GM12878 (cell line): ENCODE results near the gene ITGAL. TPM values are rescaled to one million over a fixed set of nuclear protein-coding genes. Genes with fewer than 3 reads are reported as not detected.

Experiments used
- ATAC-seq: fragments of 200-7000 bp; cut with Tn5 transposase; 3 replicates; pipeline ENCODE4 v1.9.1; 2020; ENCODE audit warnings: mild to moderate bottlenecking, moderate library complexity
- BruUV-seq: library from RNA; stranded (reverse); fragments of 400-500 nt; replicated peaks from 2 replicates; lab custom pipeline; 2021; lab: Mats Ljungman, UMichigan
- CTCF ChIA-PET: fragments of 300-600 bp; sonication (Branson Sonifier 250); formaldehyde crosslinking; extraction: SDS; loops from one replicate; lab custom pipeline; 2021; ENCODE audit warnings: inconsistent platforms; lab: Yijun Ruan, JAX
- POLR2A ChIA-PET: fragments of 350-600 bp; formaldehyde crosslinking; extraction: SDS; loops from one replicate; lab custom pipeline; 2021; ENCODE audit warnings: inconsistent platforms; lab: Charles Lee
- RAD21 ChIA-PET: fragments of 300-600 bp; sonication (Branson Sonifier 250); formaldehyde crosslinking; loops from one replicate; lab custom pipeline; 2023; ENCODE audit warnings: antibody characterized with exemption; ENCODE audit not compliant: unreplicated experiment; lab: Charles Lee
- SMC1A ChIA-PET: fragments of 300-600 bp; sonication (Branson Sonifier 250); formaldehyde crosslinking; loops from one replicate; lab custom pipeline; 2023; ENCODE audit not compliant: unreplicated experiment, uncharacterized antibody; lab: Charles Lee
- DNase-seq: peaks from one replicate; pipeline ENCODE4 v3.0.0-alpha.2; 2011; ENCODE audit warnings: low read depth, low spot score
- FAIRE-seq: peaks from 3 replicates; lab custom pipeline; 2011; peaks lifted over from hg19 to GRCh38; lab: Jason Lieb, UNC
- H2AFZ ChIP-seq: 2 replicates; pipeline ENCODE4 v1.6.0; 2011; ENCODE audit warnings: low read depth, low read length, control low read depth; ENCODE audit not compliant: control insufficient read depth
- H3K27ac ChIP-seq: 2 replicates; pipeline ENCODE4 v1.5.1; 2011; ENCODE audit warnings: control low read depth; ENCODE audit not compliant: control insufficient read depth, insufficient read depth
- H3K27me3 ChIP-seq, 2 experiments: replicated peaks in 1 of 2; 2 replicates each; pipeline versions ENCODE4 v1.6.0 to v1.6.1; 2011; ENCODE audit warnings: low read length in 1 of 2; ENCODE audit not compliant: control insufficient read depth in 2 of 2, insufficient read depth in 2 of 2
- H3K36me3 ChIP-seq, 2 experiments: 2 replicates each; pipeline ENCODE4 v1.5.1; 2011; ENCODE audit warnings: low read length in 1 of 2; ENCODE audit not compliant: control insufficient read depth in 2 of 2, insufficient read depth in 2 of 2
- H3K4me1 ChIP-seq: 2 replicates; pipeline ENCODE4 v1.6.1; 2011; ENCODE audit warnings: mild to moderate bottlenecking, low read length, moderate library complexity, mixed read lengths; ENCODE audit not compliant: control insufficient read depth, insufficient read depth
- H3K4me2 ChIP-seq: 2 replicates; pipeline ENCODE4 v1.6.0; 2011; ENCODE audit warnings: control low read depth; ENCODE audit not compliant: control insufficient read depth, insufficient read depth
- H3K4me3 ChIP-seq: fragments of 200-600 bp; sonication (generic); 2 replicates; pipeline ENCODE4 v1.5.1; 2016
- H3K79me2 ChIP-seq: 2 replicates; pipeline ENCODE4 v1.6.0; 2011; ENCODE audit warnings: low read length; ENCODE audit not compliant: control insufficient read depth, insufficient read depth
- H3K9ac ChIP-seq: 2 replicates; pipeline ENCODE4 v1.8.0; 2011; ENCODE audit warnings: low read length, control low read depth, mixed read lengths; ENCODE audit not compliant: control insufficient read depth, insufficient read depth
- H3K9me3 ChIP-seq: replicated peaks from 3 replicates; pipeline ENCODE4 v1.5.1; 2011; ENCODE audit warnings: mild to moderate bottlenecking, low read length; ENCODE audit not compliant: control insufficient read depth, insufficient read depth
- H4K20me1 ChIP-seq: 2 replicates; pipeline ENCODE4 v1.6.0; 2011; ENCODE audit not compliant: control insufficient read depth, insufficient read depth
- ASH2L ChIP-seq: fragments of 300-600, 200-600 bp; sonication (generic); IDR thresholded peaks from 2 replicates; pipeline ENCODE4 v1.6.1; 2017; ENCODE audit warnings: low read depth, mild to moderate bottlenecking, borderline replicate concordance
- ESRRA ChIP-seq: IDR thresholded peaks from 2 replicates; pipeline ENCODE4 v1.6.1; 2012; ENCODE audit warnings: mild to moderate bottlenecking, low read length, improper control_type of control experiment
- JUNB ChIP-seq: IDR thresholded peaks from 2 replicates; pipeline ENCODE4 v1.6.1; 2016; ENCODE audit warnings: antibody characterized with exemption, mild to moderate bottlenecking
- MEF2B ChIP-seq: fragments of 450-650 bp; IDR thresholded peaks from 2 replicates; pipeline ENCODE4 v1.6.1; 2018; ENCODE audit warnings: mild to moderate bottlenecking, moderate library complexity; ENCODE audit not compliant: partially characterized antibody, poor library complexity, severe bottlenecking
- MTA2 ChIP-seq: fragments of 450-650 bp; IDR thresholded peaks from 2 replicates; pipeline ENCODE4 v1.6.1; 2016; ENCODE audit warnings: low read depth, mild to moderate bottlenecking, moderate library complexity
- RAD21 ChIP-seq: IDR thresholded peaks from 2 replicates; pipeline ENCODE4 v1.6.1; 2011; ENCODE audit warnings: mild to moderate bottlenecking, low read depth, low read length, moderate library complexity; ENCODE audit not compliant: insufficient read depth
- SMC3 ChIP-seq: IDR thresholded peaks from 2 replicates; pipeline ENCODE4 v1.6.1; 2011; ENCODE audit warnings: low read length, improper control_type of control experiment, borderline replicate concordance
- TCF12 ChIP-seq: IDR thresholded peaks from 2 replicates; pipeline ENCODE4 v1.6.1; 2011; ENCODE audit warnings: low read depth, mild to moderate bottlenecking, low read length
- ZNF384 ChIP-seq: IDR thresholded peaks from 2 replicates; pipeline ENCODE4 v1.6.1; 2012; ENCODE audit warnings: low read depth, mild to moderate bottlenecking, low read length, improper control_type of control experiment, borderline replicate concordance
- WGBS: methylation state at CpG from one replicate; pipeline ENCODE4 v1.1.6; 2016; ENCODE audit warnings: low lambda C conversion rate; ENCODE audit not compliant: insufficient replicate concordance, insufficient coverage; ENCODE audit errors: missing lambda C conversion rate; 5-methylcytosine and 5-hydroxymethylcytosine counted together
- in situ Hi-C: fragments of 300-500 bp; cut with MboI; formaldehyde crosslinking; loops from 9 replicates; pipeline ENCODE4 v1.14.3; 2018; ENCODE audit warnings: mixed read lengths
- intact Hi-C: fragments of 100-400 bp; cut with micrococcal nuclease; formaldehyde crosslinking; loops from one replicate; pipeline ENCODE4 v1.14.2; 2022; ENCODE audit not compliant: unreplicated experiment
- polyA plus RNA-seq, 11 experiments: library from polyadenylated mRNA; depleted of rRNA in 4 of 11; unstranded in 6 of 11; stranded (reverse) in 5 of 11; fragments of >200 nt; fragmentation: Nextera tagmentation in 4 of 11; fragmentation: Illumina TruSeq in 1 of 11; extraction: Ambion mirVana in 4 of 11; extraction: Trizol in 1 of 11; gene quantifications; 1 replicate in 1 of 11; 2 replicates in 10 of 11; pipeline versions ENCODE4 v1.2.1 to v1.2.3, GENCODE V29; 2011 to 2016; ENCODE audit warnings: inconsistent platforms in 2 of 11, missing spikeins in 2 of 11, low read depth in 1 of 11
- total RNA-seq, 4 experiments: library from RNA; depleted of rRNA in 3 of 4; stranded (reverse); fragments of >200 nt in 3 of 4; fragmentation: Illumina TruSeq in 1 of 4; extraction: Trizol in 1 of 4; gene quantifications; 2 replicates each; pipeline versions ENCODE4 v1.2.1 to v1.2.3, GENCODE V29; 2013 to 2021
- TF ChIP-seq, protein P1 (sequence below): fragments of 450-650 bp; formaldehyde crosslinking; IDR thresholded peaks from 2 replicates; pipeline ENCODE4 v1.4.0; 2022; ENCODE audit warnings: mild to moderate bottlenecking, moderate library complexity
- TF ChIP-seq, protein P2 (sequence below): fragments of 450-650 bp; IDR thresholded peaks from 2 replicates; pipeline ENCODE4 v1.6.1; 2017; ENCODE audit warnings: mild to moderate bottlenecking
- TF ChIP-seq, protein P3 (sequence below): IDR thresholded peaks from 2 replicates; pipeline ENCODE4 v1.6.1; 2011; ENCODE audit warnings: low read depth, mild to moderate bottlenecking, low read length, moderate library complexity, borderline replicate concordance; ENCODE audit errors: extremely low read depth
- TF ChIP-seq, protein P4 (sequence below): fragments of 450-650 bp; IDR thresholded peaks from 2 replicates; pipeline ENCODE4 v1.6.1; 2016; ENCODE audit warnings: mild to moderate bottlenecking

Gene ITGAL
- total and polyA plus RNA-seq, 10 of the 15 experiments (the other 5 are each of a cell fraction or from before 2014, with no cell fraction given), result 10.7 to 170 (median 96.9) TPM

DNA sequence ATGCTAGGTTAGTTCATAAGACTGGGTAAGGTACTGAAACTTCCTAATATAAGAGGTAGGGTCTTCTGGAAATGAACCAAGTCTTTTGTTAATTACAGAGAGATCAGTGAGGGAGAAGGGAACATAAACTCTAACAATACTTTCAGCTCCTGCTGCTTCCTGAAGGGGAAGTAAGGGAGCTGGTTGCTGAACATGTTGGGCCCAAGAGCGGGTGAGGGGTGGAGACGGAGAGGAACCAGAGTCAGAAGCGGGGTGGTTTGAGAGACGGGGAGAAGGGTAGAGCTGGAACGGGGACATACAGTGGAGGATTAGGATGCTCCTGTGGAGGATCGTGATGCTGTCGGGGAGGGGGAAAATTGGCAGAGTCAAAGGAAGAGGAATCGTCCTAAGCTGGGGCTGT, 73.6 kb downstream of the ITGAL start:
- in situ Hi-C loops, result no loop called here
- CTCF ChIA-PET, result no interaction called here
- FAIRE-seq, result no peak
- TF ChIP-seq ESRRA (no peak), ASH2L (no peak), RAD21 (no peak), JUNB (no peak), MEF2B (no peak), TCF12 (no peak), SMC3 (no peak), MTA2 (no peak), ZNF384 (no peak)
- TF ChIP-seq, protein P1, sequence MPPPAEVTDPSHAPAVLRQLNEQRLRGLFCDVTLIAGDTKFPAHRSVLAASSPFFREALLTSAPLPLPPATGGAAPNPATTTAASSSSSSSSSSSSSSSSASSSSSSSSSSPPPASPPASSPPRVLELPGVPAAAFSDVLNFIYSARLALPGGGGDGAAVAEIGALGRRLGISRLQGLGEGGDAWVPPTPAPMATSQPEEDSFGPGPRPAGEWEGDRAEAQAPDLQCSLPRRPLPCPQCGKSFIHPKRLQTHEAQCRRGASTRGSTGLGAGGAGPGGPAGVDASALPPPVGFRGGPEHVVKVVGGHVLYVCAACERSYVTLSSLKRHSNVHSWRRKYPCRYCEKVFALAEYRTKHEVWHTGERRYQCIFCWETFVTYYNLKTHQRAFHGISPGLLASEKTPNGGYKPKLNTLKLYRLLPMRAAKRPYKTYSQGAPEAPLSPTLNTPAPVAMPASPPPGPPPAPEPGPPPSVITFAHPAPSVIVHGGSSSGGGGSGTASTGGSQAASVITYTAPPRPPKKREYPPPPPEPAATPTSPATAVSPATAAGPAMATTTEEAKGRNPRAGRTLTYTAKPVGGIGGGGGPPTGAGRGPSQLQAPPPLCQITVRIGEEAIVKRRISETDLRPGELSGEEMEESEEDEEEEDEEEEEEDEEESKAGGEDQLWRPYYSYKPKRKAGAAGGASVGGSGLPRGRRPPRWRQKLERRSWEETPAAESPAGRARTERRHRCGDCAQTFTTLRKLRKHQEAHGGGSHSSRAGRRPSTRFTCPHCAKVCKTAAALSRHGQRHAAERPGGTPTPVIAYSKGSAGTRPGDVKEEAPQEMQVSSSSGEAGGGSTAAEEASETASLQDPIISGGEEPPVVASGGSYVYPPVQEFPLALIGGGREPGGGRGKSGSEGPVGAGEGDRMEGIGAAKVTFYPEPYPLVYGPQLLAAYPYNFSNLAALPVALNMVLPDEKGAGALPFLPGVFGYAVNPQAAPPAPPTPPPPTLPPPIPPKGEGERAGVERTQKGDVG (CRISPR knock-in tag), result no peak
- TF ChIP-seq, protein P2, sequence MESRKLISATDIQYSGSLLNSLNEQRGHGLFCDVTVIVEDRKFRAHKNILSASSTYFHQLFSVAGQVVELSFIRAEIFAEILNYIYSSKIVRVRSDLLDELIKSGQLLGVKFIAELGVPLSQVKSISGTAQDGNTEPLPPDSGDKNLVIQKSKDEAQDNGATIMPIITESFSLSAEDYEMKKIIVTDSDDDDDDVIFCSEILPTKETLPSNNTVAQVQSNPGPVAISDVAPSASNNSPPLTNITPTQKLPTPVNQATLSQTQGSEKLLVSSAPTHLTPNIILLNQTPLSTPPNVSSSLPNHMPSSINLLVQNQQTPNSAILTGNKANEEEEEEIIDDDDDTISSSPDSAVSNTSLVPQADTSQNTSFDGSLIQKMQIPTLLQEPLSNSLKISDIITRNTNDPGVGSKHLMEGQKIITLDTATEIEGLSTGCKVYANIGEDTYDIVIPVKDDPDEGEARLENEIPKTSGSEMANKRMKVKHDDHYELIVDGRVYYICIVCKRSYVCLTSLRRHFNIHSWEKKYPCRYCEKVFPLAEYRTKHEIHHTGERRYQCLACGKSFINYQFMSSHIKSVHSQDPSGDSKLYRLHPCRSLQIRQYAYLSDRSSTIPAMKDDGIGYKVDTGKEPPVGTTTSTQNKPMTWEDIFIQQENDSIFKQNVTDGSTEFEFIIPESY, result no peak
- TF ChIP-seq, protein P3, sequence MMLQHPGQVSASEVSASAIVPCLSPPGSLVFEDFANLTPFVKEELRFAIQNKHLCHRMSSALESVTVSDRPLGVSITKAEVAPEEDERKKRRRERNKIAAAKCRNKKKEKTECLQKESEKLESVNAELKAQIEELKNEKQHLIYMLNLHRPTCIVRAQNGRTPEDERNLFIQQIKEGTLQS, result no peak
- TF ChIP-seq, protein P4, sequence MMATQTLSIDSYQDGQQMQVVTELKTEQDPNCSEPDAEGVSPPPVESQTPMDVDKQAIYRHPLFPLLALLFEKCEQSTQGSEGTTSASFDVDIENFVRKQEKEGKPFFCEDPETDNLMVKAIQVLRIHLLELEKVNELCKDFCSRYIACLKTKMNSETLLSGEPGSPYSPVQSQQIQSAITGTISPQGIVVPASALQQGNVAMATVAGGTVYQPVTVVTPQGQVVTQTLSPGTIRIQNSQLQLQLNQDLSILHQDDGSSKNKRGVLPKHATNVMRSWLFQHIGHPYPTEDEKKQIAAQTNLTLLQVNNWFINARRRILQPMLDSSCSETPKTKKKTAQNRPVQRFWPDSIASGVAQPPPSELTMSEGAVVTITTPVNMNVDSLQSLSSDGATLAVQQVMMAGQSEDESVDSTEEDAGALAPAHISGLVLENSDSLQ, result no peak

More for the DNA sequence above, 73.6 kb downstream of the ITGAL start:
- no peaks in the 10 kb centered on the region for H3K9me3 ChIP-seq
- RAD21 ChIA-PET, result no interaction called here
- no peaks in the 10 kb centered on the region for H3K79me2 ChIP-seq
- H3K27ac ChIP-seq, result no peak overlapping the region
- intact Hi-C loops, result no loop called here
- no peak overlapping the region for H3K4me3 ChIP-seq
- no peak overlapping the region for H3K4me2 ChIP-seq
- POLR2A ChIA-PET, result interaction anchor here (1.3 kb wide), 1 partner anchor 10 kb away, joined by 4 read pairs; no protein-coding TSS in a partner anchor
- 55% methylated on average over 8 of the region's 8 CpGs for WGBS
- DNase-seq (no peak), ATAC-seq (no peak)
- H3K36me3 ChIP-seq, result no peaks in the 10 kb centered on the region
- H2AFZ ChIP-seq, result no peak overlapping the region
- no peaks in the 10 kb centered on the region for H3K4me1 ChIP-seq
- BruUV-seq, result no TSS peak
- SMC1A ChIA-PET, result interaction anchor here (0.7 to 0.8 kb wide), 2 partner anchors 11 kb away, joined by 3 read pairs; no protein-coding TSS in a partner anchor
- H3K27me3 ChIP-seq, result no peaks in the 10 kb centered on the region
- no peak overlapping the region for H3K9ac ChIP-seq
- no peaks in the 10 kb centered on the region for H4K20me1 ChIP-seq
